Tibial artery (tissue), 4 donors: ENCODE data around the gene MED14.
A peak's percentile ranks its signal among the peaks of the same experiment; 100 is the strongest.
"Not testable (repeated sequence)": the region's sequence is repeated elsewhere in the genome, so short reads cannot be mapped to it uniquely, and the experiment has no call there.

Source experiments
- DNase-seq, 2 donors: peaks; one replicate each; pipeline ENCODE4 v3.0.0-alpha.2; 2019
- H3K27ac ChIP-seq, 2 donors: fragments of 200-600 bp; sonication (generic) in 1 of 2; 1 replicate in 1 of 2; 2 replicates in 1 of 2; pipeline ENCODE4 v1.5.1; 2018 to 2019; ENCODE audit warnings: mild to moderate bottlenecking in 1 of 2
- H3K27me3 ChIP-seq, 2 donors: fragments of 200-600 bp; sonication (generic) in 1 of 2; one replicate each; pipeline versions ENCODE4 v1.5.1 to v1.6.0; 2016 to 2019
- H3K36me3 ChIP-seq, 3 donors: fragments of 200-600 bp; sonication (generic) in 2 of 3; one replicate each; pipeline ENCODE4 v1.5.1; 2016 to 2019; ENCODE audit warnings: mild to moderate bottlenecking in 2 of 3
- H3K4me1 ChIP-seq, 4 donors: fragments of 200-600 bp; sonication (generic) in 2 of 4; 1 replicate in 3 of 4; 2 replicates in 1 of 4; pipeline ENCODE4 v1.5.1; 2016 to 2019
- H3K4me3 ChIP-seq, 2 donors: fragments of 200-600 bp; sonication (generic) in 1 of 2; 1 replicate in 1 of 2; 2 replicates in 1 of 2; pipeline ENCODE4 v1.5.1; 2018 to 2019; ENCODE audit warnings: mild to moderate bottlenecking in 2 of 2
- H3K9me3 ChIP-seq, 3 donors: fragments of 200-600 bp; sonication (generic) in 1 of 3; one replicate each; pipeline ENCODE4 v1.5.1; 2016 to 2019
- CTCF ChIP-seq, 2 experiments: fragments of 200-600 bp in 1 of 2; fragments of 450-650 bp in 1 of 2; IDR thresholded peaks; one replicate each; pipeline ENCODE4 v1.5.1; 2017 to 2019; ENCODE audit warnings: antibody characterized with exemption in 2 of 2, mild to moderate bottlenecking in 1 of 2, moderate library complexity in 1 of 2
- intact Hi-C: fragments of 100-400 bp; cut with DNase I; formaldehyde crosslinking; loops from one replicate; pipeline ENCODE4 v1.15.0; 2023; ENCODE audit warnings: low total_unique reads

Gene MED14

GRCh38 chrX:40735325-40736169 lies at the start of gene MED14:
Gene MED14, minus strand, starts transcription at chrX:40735542. Its CDS starts 130 bp downstream, at chrX:40735412.
- TF ChIP-seq CTCF (IDR thresholded peaks at IDR 0.05), result peak; percentile 32 to 50
- intact Hi-C loops, result no loop called here

GRCh38 chrX:40784516-40785151 lies 49.3 kb upstream of the MED14 start:
- intact Hi-C loops, result no loop called here
- Histone ChIP-seq H3K27me3 (no peaks in the 10 kb centered on the region), H3K36me3 (no peaks in the 10 kb centered on the region), H3K4me1 (peaks cover 0 to 6% (median 0%) of the 10 kb centered on the region in 4 donors), H3K27ac (no peak overlapping the region), H3K4me3 (no peak overlapping the region), H3K9me3 (no peaks in the 10 kb centered on the region)
- DNase-seq, result no peak
- no peak for TF ChIP-seq CTCF (IDR thresholded peaks at IDR 0.05)

More at GRCh38 chrX:40735325-40736169, at the start of gene MED14:
- peak within 1 kb of the TSS; percentile 94 to 97 for H3K27ac ChIP-seq
- peaks cover 0 to 42% (median 9%) of the 10 kb centered on the region in 4 donors for H3K4me1 ChIP-seq
- H3K4me3 ChIP-seq, result peak within 1 kb of the TSS; percentile 86 to 87
- no peaks in the 10 kb centered on the region for H3K36me3 ChIP-seq
- no peaks in the 10 kb centered on the region for H3K9me3 ChIP-seq
- H3K27me3 ChIP-seq, result no peaks in the 10 kb centered on the region
- DNase-seq, result peak; percentile 76 to 91

GRCh38 chrX:40782644-40783259 lies 47.4 kb upstream of the MED14 start:
- H3K4me3 ChIP-seq, H3K9me3 ChIP-seq, H3K27ac ChIP-seq, H3K36me3 ChIP-seq, H3K27me3 ChIP-seq, intact Hi-C loops, DNase-seq: not testable (repeated sequence)
- peaks cover 0 to 19% (median 0%) of the 10 kb centered on the region in 4 donors for H3K4me1 ChIP-seq

GRCh38 chrX:40780951-40781350 lies 45.6 kb upstream of the MED14 start:
- H3K9me3 ChIP-seq, result no peaks in the 10 kb centered on the region
- no peaks in the 10 kb centered on the region for H3K36me3 ChIP-seq
- intact Hi-C loops, result no loop called here
- no peak overlapping the region for H3K4me3 ChIP-seq
- no peak for TF ChIP-seq CTCF (IDR thresholded peaks at IDR 0.05)
- DNase-seq, result no peak
- H3K27ac ChIP-seq, result peak overlapping the region in 1 of 2 donors; percentile 63
- peaks cover 0 to 21% (median 0%) of the 10 kb centered on the region in 4 donors for H3K4me1 ChIP-seq
- H3K27me3 ChIP-seq, result no peaks in the 10 kb centered on the region

- Histone ChIP-seq H3K36me3 (no peaks in the 10 kb centered on the region), H3K27ac (peak overlapping the region; percentile 22 to 63), H3K9me3 (no peaks in the 10 kb centered on the region), H3K27me3 (no peaks in the 10 kb centered on the region), H3K4me3 (no peak overlapping the region), H3K4me1 (peaks cover 0 to 25% (median 0%) of the 10 kb centered on the region in 4 donors)
- peak in 1 of 2 donors; percentile 64 for DNase-seq
- no peak for TF ChIP-seq CTCF (IDR thresholded peaks at IDR 0.05)
- intact Hi-C loops, result no loop called here
These were observed 44.7 kb upstream of the MED14 start for GRCh38 chrX:40780082-40780481.
